ENCODE data around the gene QRFP. TPM values are rescaled to one million over a fixed set of nuclear protein-coding genes. Genes with fewer than 3 reads are reported as not detected.

The QRFP gene
- total RNA-seq, 2 experiments from 2014 or later: not detected

DNA sequence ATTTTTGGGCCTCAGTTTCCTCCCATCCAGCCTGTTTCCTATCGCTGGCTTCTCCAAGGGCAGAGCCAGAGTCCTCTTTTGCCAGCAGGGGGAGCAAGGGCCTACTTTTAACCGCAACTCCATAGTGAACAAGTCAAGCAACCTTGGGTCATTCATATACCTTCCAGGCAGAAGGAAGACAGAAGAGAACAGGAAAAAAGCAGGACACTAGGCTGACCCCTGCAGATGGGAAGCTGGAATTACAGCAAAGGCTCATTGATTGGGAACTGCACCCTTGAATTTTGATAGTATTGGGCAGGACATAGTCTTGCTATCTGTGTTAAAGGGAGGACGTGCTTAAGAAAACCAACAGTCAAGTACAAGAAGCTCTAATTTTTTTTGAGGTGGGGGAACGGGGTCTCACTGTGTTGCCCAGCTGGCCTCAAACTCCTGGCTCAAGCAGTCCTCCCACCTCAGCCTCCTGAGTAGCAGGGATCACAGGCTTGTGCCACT lies 30.1 kb downstream of the QRFP start:
- DNase-seq (peak; percentile 67), ATAC-seq (peak; percentile 77)
- no peaks in the 10 kb centered on the region for H3K9me3 Mint-ChIP-seq (ENCODE audit: low read depth)
- H3K27ac Mint-ChIP-seq: no peak overlapping the region
- CTCF ChIA-PET: interaction anchor here (0.6 to 3.1 kb wide), 19 partner anchors 10 to 1085 kb away, joined by 3 to 44 read pairs (median 5); partner anchors contain the start of genes EXOSC2 and FIBCD1
- H3K4me1 Mint-ChIP-seq: no peaks in the 10 kb centered on the region
- H3K36me3 Mint-ChIP-seq: no peaks in the 10 kb centered on the region
- H3K27me3 Mint-ChIP-seq: no peaks in the 10 kb centered on the region
- H3K4me3 Mint-ChIP-seq: no peak overlapping the region

DNA sequence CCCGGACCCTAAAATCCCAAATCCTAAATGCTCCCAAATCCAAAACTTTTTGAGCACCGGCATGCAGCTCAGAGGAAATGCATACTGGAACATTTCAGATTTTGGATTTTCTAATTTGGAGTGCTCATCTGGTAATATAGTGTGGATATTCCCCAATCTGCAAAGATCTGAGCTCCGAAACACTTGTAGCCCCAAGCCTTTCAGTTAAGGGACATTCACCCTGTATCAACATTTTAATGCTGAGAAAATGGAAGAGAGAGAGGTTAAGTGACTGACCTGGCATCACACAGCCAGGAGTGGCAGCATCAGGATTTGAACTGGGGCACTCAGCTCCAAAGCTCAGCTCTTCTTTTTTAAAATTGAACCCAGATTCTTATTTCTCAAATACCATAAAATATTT lies 30.7 kb downstream of the QRFP start:
- H3K9me3 Mint-ChIP-seq (ENCODE audit: low read depth): no peaks in the 10 kb centered on the region
- no peak for DNase-seq
- no peaks in the 10 kb centered on the region for H3K4me1 Mint-ChIP-seq
- H3K36me3 Mint-ChIP-seq: no peaks in the 10 kb centered on the region
- CTCF ChIA-PET: interaction anchor here (0.6 to 3.3 kb wide), 24 partner anchors 11 to 1084 kb away, joined by 3 to 44 read pairs (median 4); partner anchors contain the start of genes EXOSC2 and FIBCD1
- no peak overlapping the region for H3K27ac Mint-ChIP-seq
- no peak overlapping the region for H3K4me3 Mint-ChIP-seq
- no peaks in the 10 kb centered on the region for H3K27me3 Mint-ChIP-seq
- ATAC-seq: no peak

DNA sequence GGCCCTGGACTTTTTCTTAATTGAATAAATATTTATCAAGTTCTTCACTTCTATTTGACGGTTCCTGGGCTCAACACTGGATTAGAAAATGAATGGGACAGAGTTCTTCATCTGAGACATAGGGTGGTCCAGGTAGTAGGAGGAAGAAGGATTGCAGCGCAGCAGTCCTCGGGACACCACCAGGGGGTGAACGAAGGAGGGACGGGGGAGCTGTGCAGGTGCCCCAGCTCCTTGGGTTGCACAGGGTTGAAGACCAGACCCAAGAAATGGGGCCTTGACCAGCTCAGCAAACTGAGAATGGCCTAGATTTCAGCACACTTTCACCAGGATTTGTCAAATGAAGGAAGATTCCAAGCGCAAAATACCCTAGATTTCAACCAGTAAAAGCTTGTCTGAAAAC lies 32.1 kb downstream of the QRFP start:
- CTCF ChIA-PET: interaction anchor here (1.1 to 3.3 kb wide), 4 partner anchors 92 to 183 kb away, joined by 3 to 44 read pairs (median 23); no protein-coding TSS in a partner anchor
- Mint-ChIP-seq H3K4me3 (no peak overlapping the region), H3K9me3 (ENCODE audit: low read depth) (no peaks in the 10 kb centered on the region), H3K4me1 (no peaks in the 10 kb centered on the region), H3K27ac (no peak overlapping the region), H3K36me3 (no peaks in the 10 kb centered on the region), H3K27me3 (no peaks in the 10 kb centered on the region)
- ATAC-seq (no peak), DNase-seq (no peak)

DNA sequence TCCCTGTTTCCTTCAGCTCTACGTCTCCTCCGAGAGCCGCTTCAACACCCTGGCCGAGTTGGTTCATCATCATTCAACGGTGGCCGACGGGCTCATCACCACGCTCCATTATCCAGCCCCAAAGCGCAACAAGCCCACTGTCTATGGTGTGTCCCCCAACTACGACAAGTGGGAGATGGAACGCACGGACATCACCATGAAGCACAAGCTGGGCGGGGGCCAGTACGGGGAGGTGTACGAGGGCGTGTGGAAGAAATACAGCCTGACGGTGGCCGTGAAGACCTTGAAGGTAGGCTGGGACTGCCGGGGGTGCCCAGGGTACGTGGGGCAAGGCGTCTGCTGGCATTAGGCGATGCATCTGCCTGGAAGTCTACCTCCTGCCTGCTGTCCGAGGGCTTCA lies 33.9 kb downstream of the QRFP start:
- Mint-ChIP-seq H3K9me3 (ENCODE audit: low read depth) (no peaks in the 10 kb centered on the region), H3K27me3 (no peaks in the 10 kb centered on the region), H3K36me3 (no peaks in the 10 kb centered on the region), H3K4me3 (no peak overlapping the region), H3K27ac (no peak overlapping the region), H3K4me1 (no peaks in the 10 kb centered on the region)
- no peak for DNase-seq
- ATAC-seq: no peak
- CTCF ChIA-PET: interaction anchor here (1.1 to 3.3 kb wide), 7 partner anchors 10 to 184 kb away, joined by 3 to 16 read pairs (median 4); no protein-coding TSS in a partner anchor

DNA sequence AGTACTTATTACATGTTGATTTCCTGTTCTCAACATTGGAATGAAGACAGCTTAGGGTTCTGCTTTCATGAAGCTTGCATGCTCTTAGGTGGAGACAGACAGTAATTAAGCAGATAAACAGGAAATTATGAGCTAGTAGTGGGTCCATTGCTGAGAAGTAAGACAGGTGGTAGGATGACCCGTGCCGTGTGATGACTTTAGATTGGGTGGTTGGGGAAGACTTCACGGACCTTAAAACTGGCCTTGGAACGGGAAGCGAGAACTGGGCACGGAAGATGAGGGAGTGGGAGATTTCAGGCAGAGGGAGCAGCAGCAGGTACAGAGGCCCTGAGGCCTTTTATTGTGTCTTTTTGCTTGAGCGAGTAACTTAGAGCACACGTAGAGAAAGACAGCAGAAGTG lies 34.4 kb downstream of the QRFP start:
- no peaks in the 10 kb centered on the region for H3K27me3 Mint-ChIP-seq
- no peak overlapping the region for H3K4me3 Mint-ChIP-seq
- CTCF ChIA-PET: interaction anchor here (0.6 to 2.2 kb wide), 7 partner anchors 10 to 185 kb away, joined by 3 to 6 read pairs (median 3); no protein-coding TSS in a partner anchor
- ATAC-seq (no peak), DNase-seq (no peak)
- H3K9me3 Mint-ChIP-seq (ENCODE audit: low read depth): no peaks in the 10 kb centered on the region
- no peaks in the 10 kb centered on the region for H3K36me3 Mint-ChIP-seq
- H3K4me1 Mint-ChIP-seq: no peaks in the 10 kb centered on the region
- H3K27ac Mint-ChIP-seq: no peak overlapping the region

DNA sequence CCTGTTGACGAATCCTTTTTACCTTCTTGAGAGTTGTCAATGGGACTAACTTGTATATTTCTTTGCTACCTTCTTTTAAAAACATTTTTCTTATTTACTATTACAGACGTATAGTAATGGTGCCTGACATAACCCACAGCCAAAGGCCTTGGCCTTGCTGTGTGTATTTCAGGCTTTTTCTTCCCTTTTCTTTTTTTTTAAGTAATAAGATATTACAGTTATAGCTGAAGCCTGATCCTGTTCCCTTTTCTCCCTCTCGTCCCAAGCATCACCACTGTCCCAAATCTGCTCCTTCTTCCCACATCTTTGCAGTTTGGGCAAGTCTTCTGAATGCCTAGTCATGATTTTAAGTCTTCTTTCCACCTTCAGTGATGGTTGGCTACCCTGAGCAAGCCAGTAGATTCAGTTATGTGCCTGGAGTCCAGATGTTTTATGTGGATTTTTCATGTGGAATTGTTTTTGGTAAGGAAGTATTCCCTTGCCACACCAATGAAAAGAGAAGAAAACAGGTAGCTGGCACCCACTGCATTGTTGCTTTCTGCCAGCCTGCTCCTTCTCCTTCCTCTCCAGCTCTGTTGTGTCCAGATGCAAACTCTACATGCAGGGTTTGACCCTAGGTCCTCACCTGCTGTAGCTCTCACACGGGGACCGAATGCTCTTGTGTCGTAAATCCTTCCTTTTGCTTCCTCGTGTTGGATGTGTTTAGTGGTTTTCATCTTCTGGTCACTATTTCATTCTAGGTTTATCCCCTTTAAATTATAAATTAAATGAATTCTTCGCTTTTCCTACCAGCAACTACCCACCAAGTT lies 35.0 kb downstream of the QRFP start:
- no peak overlapping the region for H3K27ac Mint-ChIP-seq
- DNase-seq: no peak
- H3K9me3 Mint-ChIP-seq (ENCODE audit: low read depth): no peaks in the 10 kb centered on the region
- no peaks in the 10 kb centered on the region for H3K36me3 Mint-ChIP-seq
- H3K27me3 Mint-ChIP-seq: no peaks in the 10 kb centered on the region
- H3K4me3 Mint-ChIP-seq: no peak overlapping the region
- CTCF ChIA-PET: interaction anchor here (0.6 to 1.3 kb wide), 4 partner anchors 90 to 160 kb away, joined by 3 to 4 read pairs (median 4); no protein-coding TSS in a partner anchor
- ATAC-seq: no peak
- no peaks in the 10 kb centered on the region for H3K4me1 Mint-ChIP-seq

DNA sequence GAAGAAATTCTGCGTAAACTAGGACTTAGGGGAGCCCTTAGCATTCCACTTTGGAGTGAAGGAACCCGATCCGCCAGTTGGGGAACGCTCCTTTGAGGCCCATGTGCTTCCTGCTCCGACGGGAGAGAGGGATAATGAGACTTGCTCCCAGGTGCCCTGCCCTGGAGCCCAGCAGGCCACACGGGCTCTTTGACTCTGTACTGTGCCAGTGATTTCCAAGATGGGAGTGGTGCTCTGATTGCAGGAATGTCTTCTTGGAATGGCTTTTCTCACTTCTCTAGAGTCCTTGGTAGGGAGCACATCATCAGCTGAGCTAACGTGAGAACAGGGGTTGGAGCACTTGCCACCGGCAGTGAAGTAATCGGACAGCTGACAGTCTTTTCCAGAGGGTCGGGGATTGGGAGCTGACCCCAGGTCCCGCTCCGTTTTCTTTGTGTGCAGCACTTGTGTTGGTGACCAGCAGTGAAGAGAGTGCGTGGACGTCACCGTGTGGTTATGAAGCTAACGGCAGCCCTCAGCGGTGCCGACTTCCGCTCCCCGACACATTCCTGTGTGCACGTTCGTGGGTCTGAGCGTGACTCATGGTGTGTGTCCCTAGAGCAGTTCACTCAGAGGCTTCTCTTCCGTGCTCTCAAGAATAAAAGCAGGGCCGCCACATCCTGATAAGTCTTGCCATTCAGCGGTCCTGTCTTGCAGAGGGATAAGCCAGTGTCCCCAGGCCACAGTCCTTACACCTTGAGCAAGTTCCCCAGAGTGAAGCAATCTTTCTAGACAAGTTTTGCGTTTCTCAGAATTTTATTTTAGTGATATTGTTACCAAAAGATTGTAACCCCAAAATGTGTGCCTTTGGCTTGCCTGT lies 35.9 kb downstream of the QRFP start:
- H3K27me3 Mint-ChIP-seq: no peaks in the 10 kb centered on the region
- CTCF ChIA-PET: no interaction called here
- DNase-seq: no peak
- H3K36me3 Mint-ChIP-seq: no peaks in the 10 kb centered on the region
- H3K4me1 Mint-ChIP-seq: no peaks in the 10 kb centered on the region
- no peak overlapping the region for H3K4me3 Mint-ChIP-seq
- H3K27ac Mint-ChIP-seq: no peak overlapping the region
- no peak for ATAC-seq
- H3K9me3 Mint-ChIP-seq (ENCODE audit: low read depth): no peaks in the 10 kb centered on the region

DNA sequence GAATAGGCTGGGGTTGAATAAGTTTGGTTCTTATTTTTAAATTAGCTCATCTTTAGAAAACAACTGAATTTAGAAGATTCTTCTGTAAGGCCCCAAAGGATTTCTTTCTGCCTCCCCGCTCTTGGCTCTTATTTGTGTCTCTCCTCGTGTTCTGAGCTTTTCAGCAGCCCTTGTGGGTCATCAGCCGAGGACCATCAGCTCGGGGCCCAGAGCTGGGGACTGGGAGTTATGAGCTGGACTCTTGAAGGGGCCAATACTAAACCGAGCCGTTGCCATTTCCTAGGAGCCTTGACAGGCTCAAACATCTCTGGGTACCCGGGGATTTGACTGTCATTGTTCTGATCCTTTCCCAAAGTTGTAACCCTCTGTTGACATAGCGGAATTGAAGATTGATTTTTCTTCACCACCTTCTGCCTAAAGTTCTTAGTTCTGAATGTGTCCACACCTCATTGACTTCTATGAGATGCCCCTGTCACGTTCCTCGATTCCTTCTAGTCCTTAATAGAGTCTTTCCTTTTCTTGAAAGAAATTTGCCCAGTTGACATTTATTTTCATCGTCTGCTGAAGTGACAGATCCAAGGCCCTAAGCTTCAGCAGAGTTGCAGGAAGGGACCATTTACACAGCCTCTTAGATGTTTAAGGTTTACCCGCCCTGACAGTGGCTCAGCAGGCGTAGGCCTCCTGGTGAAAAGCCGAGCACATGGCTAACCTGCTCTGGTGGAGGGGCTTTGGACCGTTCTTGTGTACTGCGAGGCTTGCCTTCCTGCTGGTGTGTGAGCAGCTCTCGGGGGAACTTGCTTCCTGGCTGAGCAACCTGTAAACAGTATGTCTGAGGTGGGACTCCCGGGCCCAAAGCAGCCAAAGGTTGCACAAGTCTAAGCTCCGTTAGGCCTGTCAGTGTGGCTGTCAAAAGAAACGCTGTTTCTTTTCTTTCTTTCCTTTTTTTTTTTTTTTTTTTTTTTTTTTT lies 37.6 kb downstream of the QRFP start:
- Mint-ChIP-seq H3K9me3 (ENCODE audit: low read depth) (no peaks in the 10 kb centered on the region), H3K4me3 (no peak overlapping the region), H3K36me3 (peaks cover 1% of the 10 kb centered on the region), H3K27me3 (no peaks in the 10 kb centered on the region), H3K27ac (no peak overlapping the region), H3K4me1 (no peaks in the 10 kb centered on the region)
- no peak for ATAC-seq
- CTCF ChIA-PET: interaction anchor here (0.7 to 2.5 kb wide), 4 partner anchors 8 to 158 kb away, joined by 3 to 11 read pairs (median 8); no protein-coding TSS in a partner anchor
- no peak for DNase-seq

DNA sequence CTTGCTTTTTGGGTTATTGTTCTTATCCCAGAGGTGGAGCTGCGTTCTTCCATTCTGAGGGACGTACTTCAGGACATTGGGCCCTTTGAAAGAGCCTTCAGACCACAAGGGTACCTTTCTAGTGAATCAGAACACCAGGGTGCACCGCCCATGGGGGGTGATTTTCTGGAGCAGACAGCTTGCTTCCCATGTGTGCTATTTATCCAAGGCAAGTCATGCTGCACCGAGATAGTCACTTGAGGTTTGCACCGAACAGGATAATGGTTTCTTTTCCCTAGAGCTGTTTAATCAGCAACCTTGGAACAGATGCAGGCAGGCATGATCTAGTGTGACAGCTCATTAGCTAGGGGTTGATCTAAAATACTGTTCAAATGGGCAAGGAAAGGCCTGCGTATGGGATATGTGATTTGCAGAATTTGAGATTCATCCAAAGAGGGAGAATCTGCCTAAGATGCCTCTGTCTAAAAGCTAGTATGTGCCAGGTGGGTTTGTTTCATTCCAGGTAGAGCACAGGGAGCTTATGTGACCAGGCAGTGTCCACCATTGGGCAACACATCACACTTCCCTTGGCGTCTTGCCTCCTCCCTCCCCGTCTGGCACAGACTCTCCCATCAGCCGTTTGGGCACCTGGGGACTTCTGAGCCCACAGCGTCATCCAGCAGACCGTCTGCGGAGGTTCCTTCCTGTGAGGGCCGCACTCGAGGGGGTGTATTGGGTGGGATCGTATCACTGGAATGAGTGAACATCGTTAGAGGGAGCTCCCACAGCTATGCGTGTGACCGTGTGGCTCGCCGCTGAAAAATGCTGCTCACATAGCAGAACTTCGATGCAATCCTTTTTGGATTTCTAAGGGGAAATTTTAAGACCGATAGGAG lies 38.5 kb downstream of the QRFP start:
- CTCF ChIA-PET: interaction anchor here (0.9 to 2.5 kb wide), 4 partner anchors 12 to 157 kb away, joined by 3 to 11 read pairs (median 8); no protein-coding TSS in a partner anchor
- H3K27me3 Mint-ChIP-seq: no peaks in the 10 kb centered on the region
- no peaks in the 10 kb centered on the region for H3K4me1 Mint-ChIP-seq
- H3K36me3 Mint-ChIP-seq: peaks cover 1% of the 10 kb centered on the region
- no peak overlapping the region for H3K4me3 Mint-ChIP-seq
- no peak for DNase-seq
- ATAC-seq: no peak
- no peaks in the 10 kb centered on the region for H3K9me3 Mint-ChIP-seq (ENCODE audit: low read depth)
- H3K27ac Mint-ChIP-seq: no peak overlapping the region

DNA sequence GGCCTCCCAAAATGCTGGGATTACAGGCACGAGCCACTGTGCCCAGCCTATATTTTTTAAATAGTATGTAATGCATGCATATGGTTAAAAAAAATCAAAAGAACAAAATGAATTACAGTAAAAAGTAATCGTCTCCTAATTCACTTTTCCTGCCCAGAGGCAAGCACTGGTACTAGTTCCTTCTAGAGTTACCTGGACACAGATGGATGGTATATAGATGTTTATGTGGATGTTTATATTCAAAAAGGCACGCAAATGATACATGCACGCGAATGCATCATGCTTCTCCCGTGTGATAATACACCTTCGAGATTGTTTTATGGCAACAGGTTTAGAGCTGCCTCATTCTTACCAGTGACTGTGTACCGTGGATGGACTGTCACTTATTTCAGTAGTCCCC lies 40.1 kb downstream of the QRFP start:
- DNase-seq (no peak), ATAC-seq (no peak)
- Mint-ChIP-seq H3K9me3 (ENCODE audit: low read depth) (no peaks in the 10 kb centered on the region), H3K36me3 (peaks cover 1% of the 10 kb centered on the region), H3K4me3 (no peak overlapping the region), H3K4me1 (no peaks in the 10 kb centered on the region), H3K27ac (no peak overlapping the region), H3K27me3 (no peaks in the 10 kb centered on the region)
- CTCF ChIA-PET: no interaction called here

DNA sequence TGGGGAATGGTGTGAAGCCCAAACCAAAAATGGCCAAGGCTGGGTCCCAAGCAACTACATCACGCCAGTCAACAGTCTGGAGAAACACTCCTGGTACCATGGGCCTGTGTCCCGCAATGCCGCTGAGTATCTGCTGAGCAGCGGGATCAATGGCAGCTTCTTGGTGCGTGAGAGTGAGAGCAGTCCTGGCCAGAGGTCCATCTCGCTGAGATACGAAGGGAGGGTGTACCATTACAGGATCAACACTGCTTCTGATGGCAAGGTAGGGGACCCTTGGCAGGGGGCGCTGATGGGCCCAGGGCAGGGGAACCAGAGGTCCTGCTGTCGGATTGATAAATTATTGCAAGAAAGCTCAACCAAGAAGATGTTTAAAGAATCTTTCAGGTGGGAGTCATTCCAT lies 41.8 kb downstream of the QRFP start:
- H3K27ac Mint-ChIP-seq: no peak overlapping the region
- H3K36me3 Mint-ChIP-seq: peaks cover 1% of the 10 kb centered on the region
- CTCF ChIA-PET: interaction anchor here (1.9 kb wide), 1 partner anchor 11 kb away, joined by 8 read pairs; no protein-coding TSS in a partner anchor
- H3K4me3 Mint-ChIP-seq: no peak overlapping the region
- no peaks in the 10 kb centered on the region for H3K27me3 Mint-ChIP-seq
- H3K4me1 Mint-ChIP-seq: no peaks in the 10 kb centered on the region
- ATAC-seq: no peak
- DNase-seq: no peak
- H3K9me3 Mint-ChIP-seq (ENCODE audit: low read depth): no peaks in the 10 kb centered on the region

DNA sequence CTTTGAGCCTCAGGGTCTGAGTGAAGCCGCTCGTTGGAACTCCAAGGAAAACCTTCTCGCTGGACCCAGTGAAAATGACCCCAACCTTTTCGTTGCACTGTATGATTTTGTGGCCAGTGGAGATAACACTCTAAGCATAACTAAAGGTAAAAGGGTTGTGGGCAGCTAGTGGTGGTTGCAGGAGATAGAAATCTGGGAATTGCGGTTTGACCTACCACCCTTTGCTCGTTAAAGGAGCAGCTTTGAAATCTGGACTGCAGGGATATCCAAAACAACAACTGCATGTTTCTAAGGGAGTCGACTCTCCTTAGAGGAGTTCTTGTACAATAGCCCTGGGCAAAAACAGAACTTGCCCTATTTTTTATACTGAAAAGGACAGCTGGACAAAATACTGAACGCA lies 42.5 kb downstream of the QRFP start:
- Mint-ChIP-seq H3K9me3 (ENCODE audit: low read depth) (no peaks in the 10 kb centered on the region), H3K27me3 (no peaks in the 10 kb centered on the region), H3K27ac (no peak overlapping the region), H3K4me1 (no peaks in the 10 kb centered on the region), H3K4me3 (no peak overlapping the region), H3K36me3 (peaks cover 1% of the 10 kb centered on the region)
- CTCF ChIA-PET: interaction anchor here (1.9 kb wide), 1 partner anchor 11 kb away, joined by 8 read pairs; no protein-coding TSS in a partner anchor
- DNase-seq: no peak
- ATAC-seq: no peak
